T-helper 2 cell (primary cell): Measurements from ENCODE around the gene POLR3B.
A peak's percentile ranks its signal among the peaks of the same experiment; 100 is the strongest.
"Not testable (repeated sequence)": the region's sequence is repeated elsewhere in the genome, so short reads cannot be mapped to it uniquely, and the experiment has no call there.

Experiments
- DNase-seq, 5 experiments: peaks; one replicate each; pipeline versions ENCODE4 v3.0.0 to v3.0.0-alpha.2; 2012 to 2022

Gene POLR3B

GRCh38 chr12:106477627-106478026, 120.1 kb downstream of the POLR3B start:
- DNase-seq, result not testable (repeated sequence)

GRCh38 chr12:106480251-106480650, 122.7 kb downstream of the POLR3B start:
- DNase-seq, result no peak

GRCh38 chr12:106481246-106481645, 123.7 kb downstream of the POLR3B start:
- no peak for DNase-seq

DNA sequence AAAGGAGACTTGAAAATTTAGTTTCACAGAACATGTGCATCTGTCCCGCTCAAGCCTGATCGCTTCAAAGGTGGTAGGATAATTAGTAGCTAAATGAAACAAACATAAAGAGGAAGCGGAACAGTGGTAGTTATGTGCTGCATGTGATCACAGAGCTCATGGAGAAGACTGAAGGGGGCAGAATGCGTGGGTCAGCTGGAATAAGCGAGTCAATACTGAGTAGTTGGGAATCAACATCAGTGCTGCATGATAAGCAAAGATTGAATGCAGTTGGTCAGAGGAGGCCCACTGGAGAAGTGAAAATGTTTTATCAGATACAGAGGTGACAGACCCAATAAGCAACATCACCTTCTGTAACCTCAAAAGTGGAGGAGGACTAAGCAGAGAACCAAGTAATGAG, 130.1 kb downstream of the POLR3B start:
- DNase-seq, result no peak

DNA sequence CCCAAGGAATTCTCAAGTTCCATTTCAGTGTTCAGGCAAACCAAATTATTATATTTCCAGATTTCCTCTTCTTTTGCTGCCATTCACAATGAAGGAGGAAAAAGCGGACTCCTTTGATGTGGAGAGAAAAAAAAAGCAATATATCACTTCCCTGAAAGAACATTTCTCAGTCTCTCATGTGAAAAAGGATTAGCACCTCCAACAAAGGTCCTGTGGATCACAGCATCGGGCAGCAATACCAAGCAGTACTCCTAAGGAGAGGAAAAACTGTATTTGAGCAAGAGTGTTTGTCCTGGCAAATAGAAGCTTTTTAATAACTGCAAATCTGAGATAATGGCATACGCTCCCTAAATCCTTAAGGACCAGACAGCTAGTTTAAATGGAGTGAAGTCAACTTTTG, 131.3 kb downstream of the POLR3B start:
- DNase-seq, result no peak

DNA sequence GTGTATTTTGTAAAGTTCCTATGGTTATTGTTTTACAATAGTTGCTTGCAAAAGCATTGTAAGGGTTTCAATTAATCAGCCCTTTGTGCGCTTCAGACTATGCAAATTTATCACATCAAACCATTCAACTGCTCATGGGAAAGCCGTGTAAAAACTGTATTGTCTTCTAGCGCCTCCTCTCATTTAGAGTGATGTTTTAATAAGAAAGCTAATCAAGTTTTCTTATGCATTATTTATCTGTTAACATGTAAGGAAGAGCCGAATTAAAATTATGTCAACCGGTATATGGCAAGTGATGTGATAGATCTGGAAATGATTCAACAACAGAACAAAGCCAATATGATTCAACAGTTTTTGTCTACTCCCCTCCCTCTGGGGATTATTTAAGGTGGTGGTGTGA, 132.7 kb downstream of the POLR3B start:
- no peak for DNase-seq

- no peak for DNase-seq
These were observed 135.3 kb downstream of the POLR3B start for GRCh38 chr12:106492857-106493256.

DNA sequence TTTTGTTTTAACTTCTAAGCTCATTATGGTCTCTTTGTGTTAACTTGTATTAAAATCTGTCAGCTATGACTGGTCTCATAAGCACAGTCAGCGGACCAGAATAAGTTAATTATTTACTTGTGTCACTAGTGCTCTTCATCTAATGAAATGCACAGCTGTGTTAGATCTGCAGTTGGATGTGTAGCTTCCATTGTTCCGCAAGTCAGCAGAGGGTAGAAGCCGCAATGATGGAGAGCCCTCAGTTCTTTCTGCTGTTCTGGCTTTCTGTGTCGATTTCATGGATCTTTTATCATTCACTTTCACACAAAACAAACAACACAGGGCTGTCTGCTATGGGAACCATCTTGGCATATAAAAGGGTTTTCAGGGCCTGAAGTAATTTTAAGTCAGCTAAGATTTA, 136.0 kb downstream of the POLR3B start:
- DNase-seq, result no peak

GRCh38 chr12:106495354-106495965, 137.9 kb downstream of the POLR3B start:
- no peak for DNase-seq

- DNase-seq, result no peak
These were observed 140.5 kb downstream of the POLR3B start for GRCh38 chr12:106498056-106498455.

GRCh38 chr12:106499628-106500027, 142.1 kb downstream of the POLR3B start:
- DNase-seq, result no peak

DNA sequence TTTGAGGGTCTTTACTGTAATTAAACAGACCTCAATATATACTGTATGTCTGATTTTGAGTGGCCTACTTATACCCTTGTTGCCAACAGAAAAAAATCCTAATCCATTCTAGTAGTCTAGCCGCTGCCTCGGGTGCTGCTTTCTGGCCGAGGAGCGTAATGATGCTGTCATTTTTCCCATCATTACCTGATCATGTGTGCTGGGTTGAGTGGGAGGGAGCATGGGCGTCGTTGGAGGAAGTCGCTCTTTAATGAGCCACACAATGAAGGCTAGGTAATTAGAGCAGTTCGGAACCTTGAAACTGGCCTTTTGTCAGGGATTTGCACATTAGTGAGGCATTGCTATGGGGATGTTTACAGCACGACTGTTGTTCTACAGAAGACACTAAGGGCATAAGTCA, 149.1 kb downstream of the POLR3B start:
- DNase-seq, result no peak

GRCh38 chr12:106508966-106509365, 151.4 kb downstream of the POLR3B start:
- no peak for DNase-seq

GRCh38 chr12:106511365-106511764, 153.8 kb downstream of the POLR3B start:
- no peak for DNase-seq

- DNase-seq, result no peak
These were observed 159.8 kb downstream of the POLR3B start for GRCh38 chr12:106517314-106517713.

- no peak for DNase-seq
These were observed 162.1 kb downstream of the POLR3B start for GRCh38 chr12:106519607-106520021.

- no peak for DNase-seq
These were observed 164.4 kb downstream of the POLR3B start for GRCh38 chr12:106521901-106522300.

DNA sequence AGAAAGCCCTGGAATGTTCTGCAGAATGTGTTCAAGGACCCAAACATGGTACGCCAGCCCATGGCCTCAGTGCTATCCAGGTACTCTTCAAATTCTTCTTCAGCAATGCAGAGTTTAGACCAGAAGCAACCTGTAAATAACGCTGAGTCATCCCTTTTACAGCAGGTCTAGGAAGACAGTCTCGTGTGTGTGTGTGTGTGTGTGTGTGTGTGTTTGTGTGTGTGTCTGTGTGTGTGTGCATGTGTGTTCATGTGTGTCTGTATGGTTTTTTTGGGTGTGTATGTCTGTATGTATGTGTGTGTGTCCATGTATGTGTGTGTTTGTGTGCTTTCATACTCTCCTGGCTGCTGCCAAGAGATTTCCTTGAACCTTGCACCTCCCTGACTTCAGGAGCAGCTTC, 165.2 kb downstream of the POLR3B start:
- DNase-seq, result peak in 1 of 5 experiments; percentile 14

- no peak for DNase-seq
These were observed 169.8 kb downstream of the POLR3B start for GRCh38 chr12:106527356-106527755.

DNA sequence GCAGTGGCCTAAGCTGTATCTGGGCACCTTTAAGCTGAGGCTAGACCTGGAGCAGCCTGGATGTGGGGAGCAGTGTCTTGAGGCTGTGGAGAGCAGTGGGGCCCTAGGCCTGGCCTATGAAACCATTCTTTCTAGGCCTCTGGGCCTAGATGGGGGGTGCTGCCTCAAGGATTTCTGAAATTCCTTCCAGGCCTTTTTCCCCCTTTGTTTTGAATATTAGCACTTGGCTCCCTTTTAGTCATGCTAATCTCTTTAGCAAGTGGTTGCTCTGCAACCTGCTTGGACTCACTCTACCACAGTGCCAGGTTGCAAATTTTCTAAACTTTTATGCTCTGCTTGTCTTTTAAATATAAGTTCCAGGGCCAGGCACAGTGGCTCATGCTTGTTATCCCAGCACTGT, 183.7 kb downstream of the POLR3B start:
- DNase-seq, result no peak

- no peak for DNase-seq
These were observed 193.9 kb downstream of the POLR3B start for GRCh38 chr12:106551410-106551809.

DNA sequence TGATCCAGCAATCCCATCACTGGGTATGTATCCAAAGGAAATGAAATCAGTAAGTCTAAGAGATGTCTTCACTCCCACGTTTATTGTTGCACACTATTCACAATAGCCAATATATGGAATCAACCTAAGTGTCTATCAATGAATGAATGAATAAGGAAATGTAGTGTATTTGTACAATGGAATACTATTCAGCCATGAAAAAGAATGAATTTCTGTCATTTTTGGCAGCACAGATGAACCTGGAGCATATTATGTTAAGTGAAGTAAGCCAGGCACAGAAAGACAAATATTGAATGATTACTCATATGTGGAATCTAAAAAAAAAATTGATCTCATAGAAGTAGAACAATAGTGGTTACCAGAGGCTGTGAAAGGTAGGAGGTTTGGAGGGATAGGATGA, 194.7 kb downstream of the POLR3B start:
- DNase-seq, result no peak
